Sciatic nerve (tissue), 2 donors: ENCODE results near the gene ADCY5. TPM values are rescaled to one million over a fixed set of nuclear protein-coding genes. Genes with fewer than 3 reads are reported as not detected.

ENCODE experiments used
- ATAC-seq: fragments of 200-7000 bp; cut with Tn5 transposase; one replicate; pipeline ENCODE4 v1.9.1; 2020; ENCODE audit warnings: mild to moderate bottlenecking, moderate library complexity
- DNase-seq: peaks from one replicate; pipeline ENCODE4 v3.0.0-alpha.2; 2020; ENCODE audit warnings: low spot score
- intact Hi-C: fragments of 100-400 bp; cut with DNase I; formaldehyde crosslinking; loops from one replicate; pipeline ENCODE4 v1.14.2; 2022
- total RNA-seq: library from RNA; stranded (reverse); fragmentation: NEBNext Ultra II Directional; extraction: Animal tissue kit (Norgen Biotek cat#: 25700); gene quantifications from one replicate; pipeline ENCODE4 v1.2.1, GENCODE V29; 2021
- donor health status: DM: no; HTN: no; CAD: no.
- donor health status: DM: no; HTN: no; CAD: no.

ADCY5 gene
- total RNA-seq, 1 donor from 2014 or later = 16.8 TPM

GRCh38 chr3:123324880-123325765 lies 123.8 kb downstream of the ADCY5 start:
- intact Hi-C loops = loop anchor here (10.0 kb wide), 1 partner anchor 170 kb away; no protein-coding TSS in a partner anchor
- ATAC-seq (no peak), DNase-seq (no peak)

- DNase-seq (no peak), ATAC-seq (no peak)
- intact Hi-C loops = loop anchor here (10.0 kb wide), 1 partner anchor 171 kb away; no protein-coding TSS in a partner anchor
Observed at GRCh38 chr3:123323781-123324180, 125.1 kb downstream of the ADCY5 start.

- intact Hi-C loops = loop anchor here (10.0 kb wide), 1 partner anchor 172 kb away; no protein-coding TSS in a partner anchor
- ATAC-seq (no peak), DNase-seq (no peak)
Observed at GRCh38 chr3:123322866-123323265, 126.0 kb downstream of the ADCY5 start.

GRCh38 chr3:123321806-123322205 lies 127.1 kb downstream of the ADCY5 start:
- intact Hi-C loops = loop anchor here (10.0 kb wide), 1 partner anchor 173 kb away; no protein-coding TSS in a partner anchor
- ATAC-seq (no peak), DNase-seq (no peak)

- intact Hi-C loops = loop anchor here (10.0 kb wide), 1 partner anchor 175 kb away; no protein-coding TSS in a partner anchor
- ATAC-seq (no peak), DNase-seq (no peak)
Observed at GRCh38 chr3:123320221-123320620, 128.7 kb downstream of the ADCY5 start.

- DNase-seq = no peak
- intact Hi-C loops = loop anchor here (10.0 kb wide), 1 partner anchor 175 kb away; no protein-coding TSS in a partner anchor
- ATAC-seq = no peak
Observed at GRCh38 chr3:123319760-123320159, 129.1 kb downstream of the ADCY5 start.

- DNase-seq = no peak
- ATAC-seq = no peak
- intact Hi-C loops = no loop called here
Observed at GRCh38 chr3:123318374-123318773, 130.5 kb downstream of the ADCY5 start.

- no peak for ATAC-seq
- intact Hi-C loops = no loop called here
- no peak for DNase-seq
Observed at GRCh38 chr3:123317716-123318115, 131.2 kb downstream of the ADCY5 start.

GRCh38 chr3:123315271-123315595 lies 133.7 kb downstream of the ADCY5 start:
- ATAC-seq = no peak
- no peak for DNase-seq
- intact Hi-C loops = no loop called here

GRCh38 chr3:123314359-123315270 lies 134.3 kb downstream of the ADCY5 start:
- intact Hi-C loops = no loop called here
- no peak for ATAC-seq

GRCh38 chr3:123313889-123314288 lies 135.0 kb downstream of the ADCY5 start:
- DNase-seq = no peak
- ATAC-seq = no peak
- intact Hi-C loops = loop anchor here (1.0 kb wide), 1 partner anchor 46 kb away; no protein-coding TSS in a partner anchor

More at GRCh38 chr3:123314359-123315270, 134.3 kb downstream of the ADCY5 start:
- no peak for DNase-seq

GRCh38 chr3:123312331-123313265 lies 136.3 kb downstream of the ADCY5 start:
- ATAC-seq (no peak), DNase-seq (no peak)
- intact Hi-C loops = loop anchor here (1.0 kb wide), 1 partner anchor 48 kb away; no protein-coding TSS in a partner anchor

- DNase-seq = no peak
- ATAC-seq = no peak
- intact Hi-C loops = no loop called here
Observed at GRCh38 chr3:123311201-123311600, 137.7 kb downstream of the ADCY5 start.

GRCh38 chr3:123310741-123311140 lies 138.1 kb downstream of the ADCY5 start:
- intact Hi-C loops = no loop called here
- DNase-seq = no peak
- no peak for ATAC-seq

GRCh38 chr3:123310186-123310585 lies 138.7 kb downstream of the ADCY5 start:
- ATAC-seq (no peak), DNase-seq (no peak)
- intact Hi-C loops = no loop called here

GRCh38 chr3:123307064-123307463 lies 141.8 kb downstream of the ADCY5 start:
- intact Hi-C loops = no loop called here
- no peak for ATAC-seq
- DNase-seq = no peak

GRCh38 chr3:123305192-123305591 lies 143.7 kb downstream of the ADCY5 start:
- ATAC-seq (peak; percentile 20), DNase-seq (no peak)
- intact Hi-C loops = no loop called here

GRCh38 chr3:123303976-123304560 lies 144.8 kb downstream of the ADCY5 start:
- DNase-seq (no peak), ATAC-seq (no peak)
- intact Hi-C loops = no loop called here
